GM12878 (cell line): ENCODE data around the gene COL4A1.

Source experiments
- BCL3 ChIP-seq: IDR thresholded peaks from 2 replicates; pipeline ENCODE4 v1.6.1; 2011; ENCODE audit warnings: borderline replicate concordance, low read depth, mild to moderate bottlenecking, moderate library complexity, low read length; ENCODE audit not compliant: insufficient read depth, poor library complexity, severe bottlenecking
- EGR1 ChIP-seq, 2 experiments: IDR thresholded peaks; 1 replicate in 1 of 2; 2 replicates in 1 of 2; pipeline ENCODE4 v1.6.1; 2011 to 2012; ENCODE audit warnings: low read depth in 2 of 2, low read length in 2 of 2, borderline replicate concordance in 1 of 2, mild to moderate bottlenecking in 1 of 2, moderate library complexity in 1 of 2
- SRF ChIP-seq, 2 experiments: IDR thresholded peaks; 2 replicates each; pipeline ENCODE4 v1.6.1; 2011; ENCODE audit warnings: low read depth in 2 of 2, low read length in 2 of 2, mild to moderate bottlenecking in 1 of 2, moderate library complexity in 1 of 2
- YBX1 ChIP-seq: fragments of 450-650 bp; IDR thresholded peaks from 2 replicates; pipeline ENCODE4 v1.6.1; 2016; ENCODE audit warnings: antibody characterized with exemption

GRCh38 chr13:110233951-110234280, 73.0 kb downstream of the COL4A1 start:
- TF ChIP-seq SRF (IDR thresholded peaks at IDR 0.05; ENCODE audit: low read depth in 2 of 2, low read length in 2 of 2) (no peak), BCL3 (no peak), EGR1 (IDR thresholded peaks at IDR 0.05; ENCODE audit: borderline replicate concordance in 1 of 2, low read depth in 2 of 2, low read length in 2 of 2) (no peak), YBX1 (no peak)
